HAP-1 (cell line): ENCODE results near the gene COX19.
"Not testable (repeated sequence)": the region's sequence is repeated elsewhere in the genome, so short reads cannot be mapped to it uniquely, and the experiment has no call there.

Experiments used
- DNase-seq, 2 experiments: peaks; one replicate each; pipeline ENCODE4 v3.0.0-alpha.2; 2016 to 2020; ENCODE audit warnings: low spot score in 2 of 2
- H3K27me3 ChIP-seq: fragments of 250-450 bp; sonication (Bioruptor Pico); 2 replicates; pipeline ENCODE4 v1.5.1; 2020; ENCODE audit warnings: low read depth, mild to moderate bottlenecking, moderate library complexity
- H3K36me3 ChIP-seq: fragments of 250-450 bp; sonication (Bioruptor Pico); replicated peaks from 2 replicates; pipeline ENCODE4 v1.5.1; 2020; ENCODE audit warnings: mild to moderate bottlenecking
- H3K4me1 ChIP-seq: fragments of 250-450 bp; sonication (Bioruptor Pico); 2 replicates; pipeline ENCODE4 v1.5.1; 2020; ENCODE audit warnings: mild to moderate bottlenecking
- H3K4me3 ChIP-seq: fragments of 250-450 bp; sonication (Bioruptor Pico); 2 replicates; pipeline ENCODE4 v1.5.1; 2020; ENCODE audit warnings: mild to moderate bottlenecking, moderate library complexity
- H3K9me3 ChIP-seq: fragments of 250-450 bp; sonication (Bioruptor Pico); 2 replicates; pipeline ENCODE4 v1.5.1; 2020; ENCODE audit warnings: mild to moderate bottlenecking, moderate library complexity
- in situ Hi-C: fragments of 300-500 bp; cut with MboI; formaldehyde crosslinking; loops from 3 replicates; pipeline ENCODE4 v1.14.3; 2020; ENCODE audit warnings: low sequenced_read_pairs, inconsistent platforms, mixed read lengths

The COX19 gene

GRCh38 chr7:962401-963081 lies 12.8 kb downstream of the COX19 start:
- Histone ChIP-seq H3K27me3 (no peaks in the 10 kb centered on the region), H3K9me3 (no peaks in the 10 kb centered on the region), H3K4me3 (no peak overlapping the region), H3K4me1 (no peaks in the 10 kb centered on the region), H3K36me3 (no peaks in the 10 kb centered on the region; the same call in none of the 2 replicates)
- in situ Hi-C loops: no loop called here
- DNase-seq: no peak

- no peak for DNase-seq
- no peaks in the 10 kb centered on the region; the same call in 1 of the 2 replicates for H3K36me3 ChIP-seq
- no peaks in the 10 kb centered on the region for H3K27me3 ChIP-seq
- in situ Hi-C loops: no loop called here
- no peaks in the 10 kb centered on the region for H3K9me3 ChIP-seq
- H3K4me3 ChIP-seq: no peak overlapping the region
- no peaks in the 10 kb centered on the region for H3K4me1 ChIP-seq
Observed at GRCh38 chr7:961546-962400, 13.6 kb downstream of the COX19 start.

- H3K9me3 ChIP-seq, DNase-seq, H3K4me3 ChIP-seq, in situ Hi-C loops, H3K4me1 ChIP-seq, H3K36me3 ChIP-seq, H3K27me3 ChIP-seq: not testable (repeated sequence)
Observed at GRCh38 chr7:960972-961371, 14.4 kb downstream of the COX19 start.

- no peaks in the 10 kb centered on the region for H3K9me3 ChIP-seq
- no peaks in the 10 kb centered on the region for H3K27me3 ChIP-seq
- H3K4me3 ChIP-seq: no peak overlapping the region
- H3K4me1 ChIP-seq: no peaks in the 10 kb centered on the region
- no peak for DNase-seq
- H3K36me3 ChIP-seq: no peaks in the 10 kb centered on the region
- in situ Hi-C loops: no loop called here
Observed at GRCh38 chr7:960269-960871, 15.0 kb downstream of the COX19 start.

GRCh38 chr7:959740-960139 lies 15.6 kb downstream of the COX19 start:
- H3K36me3 ChIP-seq, H3K27me3 ChIP-seq, H3K9me3 ChIP-seq, DNase-seq, in situ Hi-C loops, H3K4me1 ChIP-seq, H3K4me3 ChIP-seq: not testable (repeated sequence)

GRCh38 chr7:959271-959670 lies 16.1 kb downstream of the COX19 start:
- in situ Hi-C loops: no loop called here
- H3K4me1 ChIP-seq: no peaks in the 10 kb centered on the region
- no peaks in the 10 kb centered on the region for H3K27me3 ChIP-seq

GRCh38 chr7:958221-959200 lies 16.8 kb downstream of the COX19 start:
- no peak overlapping the region for H3K4me3 ChIP-seq
- in situ Hi-C loops: no loop called here
- DNase-seq: no peak
- H3K9me3 ChIP-seq: no peaks in the 10 kb centered on the region
- H3K4me1 ChIP-seq: no peaks in the 10 kb centered on the region
- no peaks in the 10 kb centered on the region for H3K36me3 ChIP-seq
- H3K27me3 ChIP-seq: no peaks in the 10 kb centered on the region

More at GRCh38 chr7:959271-959670, 16.1 kb downstream of the COX19 start:
- no peak overlapping the region for H3K4me3 ChIP-seq
- DNase-seq: no peak
- no peaks in the 10 kb centered on the region for H3K36me3 ChIP-seq
- H3K9me3 ChIP-seq: no peaks in the 10 kb centered on the region

- no peaks in the 10 kb centered on the region for H3K4me1 ChIP-seq
- no peaks in the 10 kb centered on the region for H3K27me3 ChIP-seq
- H3K9me3 ChIP-seq: no peaks in the 10 kb centered on the region
- no peaks in the 10 kb centered on the region for H3K36me3 ChIP-seq
- in situ Hi-C loops: no loop called here
- DNase-seq: no peak
- H3K4me3 ChIP-seq: no peak overlapping the region
Observed at GRCh38 chr7:957418-958220, 17.7 kb downstream of the COX19 start.

GRCh38 chr7:956031-956430 lies 19.3 kb downstream of the COX19 start:
- in situ Hi-C loops: no loop called here

GRCh38 chr7:954330-955238 lies 20.8 kb downstream of the COX19 start, which contains the start of gene ADAP1:
Gene ADAP1 (minus strand): TSS chr7:954680. CDS start chr7:954477, 203 bp downstream.
- in situ Hi-C loops: no loop called here
- H3K9me3 ChIP-seq: no peaks in the 10 kb centered on the region
- DNase-seq: peak in 1 of 2 experiments; percentile 61
- peak within 1 kb of the TSS; percentile 41 for H3K4me3 ChIP-seq
- no peaks in the 10 kb centered on the region for H3K36me3 ChIP-seq
- no peaks in the 10 kb centered on the region for H3K4me1 ChIP-seq
- H3K27me3 ChIP-seq: no peaks in the 10 kb centered on the region

More at GRCh38 chr7:956031-956430, 19.3 kb downstream of the COX19 start:
- no peak for DNase-seq
- no peaks in the 10 kb centered on the region for H3K36me3 ChIP-seq
- H3K27me3 ChIP-seq: no peaks in the 10 kb centered on the region
- no peaks in the 10 kb centered on the region for H3K4me1 ChIP-seq
- H3K9me3 ChIP-seq: no peaks in the 10 kb centered on the region
- no peak overlapping the region for H3K4me3 ChIP-seq

- Histone ChIP-seq H3K4me1 (no peaks in the 10 kb centered on the region), H3K36me3 (no peaks in the 10 kb centered on the region), H3K27me3 (no peaks in the 10 kb centered on the region), H3K4me3 (peak overlapping the region; percentile 41), H3K9me3 (no peaks in the 10 kb centered on the region)
- DNase-seq: peak in 1 of 2 experiments; percentile 67
- in situ Hi-C loops: no loop called here
Observed at GRCh38 chr7:953547-954327, 21.6 kb downstream of the COX19 start.
